Measurements from ENCODE around the gene JAG2. TPM values are rescaled to one million over a fixed set of nuclear protein-coding genes. Genes with fewer than 3 reads are reported as not detected.

Gene JAG2
- total RNA-seq, 2 experiments from 2014 or later, result 0.66 to 1.3 TPM

DNA sequence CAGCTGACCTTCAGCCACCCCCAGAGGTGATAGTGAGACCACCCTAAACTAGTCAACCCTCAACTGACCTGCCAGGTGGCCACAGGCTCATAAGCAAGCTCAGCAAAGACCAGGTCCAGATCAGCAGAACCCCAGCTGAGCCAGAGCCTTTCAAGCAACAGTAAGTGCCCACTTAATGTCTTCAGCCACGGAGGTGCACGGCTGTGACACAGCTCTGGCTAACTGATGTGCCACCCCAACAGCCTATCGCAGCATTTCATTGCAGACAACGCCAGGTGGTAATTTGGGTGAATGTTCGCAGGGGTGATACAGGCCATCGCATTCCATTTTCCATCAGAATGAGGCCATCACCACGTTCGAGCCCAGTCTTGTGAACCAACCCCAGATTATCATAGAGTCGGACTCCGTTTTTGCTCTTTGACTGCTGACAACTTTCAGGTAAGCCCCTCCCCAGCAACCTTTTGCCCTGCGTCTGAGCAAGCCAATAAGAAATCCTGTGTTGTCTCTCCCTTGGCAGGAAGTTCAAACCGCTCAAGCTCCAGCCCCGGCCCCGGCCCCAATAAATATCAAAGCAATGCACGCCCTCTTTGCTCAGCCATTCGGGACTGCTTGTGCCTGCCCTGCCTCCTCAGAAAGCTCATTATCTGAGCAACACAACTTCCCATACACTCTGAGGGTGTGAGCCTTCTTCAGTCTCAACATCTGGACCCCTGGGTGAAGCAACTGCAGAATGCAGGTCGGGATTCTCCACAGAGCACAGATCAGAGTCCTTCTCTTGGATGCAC lies 44.4 kb downstream of the JAG2 start:
- peaks cover 7% of the 10 kb centered on the region for H3K4me1 Mint-ChIP-seq (ENCODE audit: low read depth)
- H3K36me3 Mint-ChIP-seq (ENCODE audit: low read depth), result no peaks in the 10 kb centered on the region
- ChIA-PET POLR2A (no interaction called here), CTCF (no interaction called here)
- H3K4me1 ChIP-seq (ENCODE audit: insufficient read depth, low read length), result peaks cover 9% of the 10 kb centered on the region
- no peak overlapping the region for H3K27ac ChIP-seq (ENCODE audit: low read depth in 1 of 2, low read length in 2 of 2)
- H3K4me3 ChIP-seq (ENCODE audit: low read length), result no peak overlapping the region
- H3K4me3 Mint-ChIP-seq, result no peak overlapping the region
- peaks cover 4% of the 10 kb centered on the region for H3K9me3 Mint-ChIP-seq
- TF ChIP-seq, protein P1, sequence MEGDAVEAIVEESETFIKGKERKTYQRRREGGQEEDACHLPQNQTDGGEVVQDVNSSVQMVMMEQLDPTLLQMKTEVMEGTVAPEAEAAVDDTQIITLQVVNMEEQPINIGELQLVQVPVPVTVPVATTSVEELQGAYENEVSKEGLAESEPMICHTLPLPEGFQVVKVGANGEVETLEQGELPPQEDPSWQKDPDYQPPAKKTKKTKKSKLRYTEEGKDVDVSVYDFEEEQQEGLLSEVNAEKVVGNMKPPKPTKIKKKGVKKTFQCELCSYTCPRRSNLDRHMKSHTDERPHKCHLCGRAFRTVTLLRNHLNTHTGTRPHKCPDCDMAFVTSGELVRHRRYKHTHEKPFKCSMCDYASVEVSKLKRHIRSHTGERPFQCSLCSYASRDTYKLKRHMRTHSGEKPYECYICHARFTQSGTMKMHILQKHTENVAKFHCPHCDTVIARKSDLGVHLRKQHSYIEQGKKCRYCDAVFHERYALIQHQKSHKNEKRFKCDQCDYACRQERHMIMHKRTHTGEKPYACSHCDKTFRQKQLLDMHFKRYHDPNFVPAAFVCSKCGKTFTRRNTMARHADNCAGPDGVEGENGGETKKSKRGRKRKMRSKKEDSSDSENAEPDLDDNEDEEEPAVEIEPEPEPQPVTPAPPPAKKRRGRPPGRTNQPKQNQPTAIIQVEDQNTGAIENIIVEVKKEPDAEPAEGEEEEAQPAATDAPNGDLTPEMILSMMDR (IDR thresholded peaks at IDR 0.05), result no peak
- peaks cover 0 to 6% of the 10 kb centered on the region in 2 experiments for H3K27me3 ChIP-seq (ENCODE audit: control insufficient read depth in 1 of 2, insufficient read depth in 2 of 2, low read length in 2 of 2)
- DNase-seq (no peak), ATAC-seq (ENCODE audit: poor library complexity) (no peak)
- H3K36me3 ChIP-seq (ENCODE audit: insufficient read depth, low read length), result no peaks in the 10 kb centered on the region
- H3K27me3 Mint-ChIP-seq, result peaks cover 46% of the 10 kb centered on the region
- intact Hi-C loops (cut with DNase I, micrococcal nuclease), result no loop called here
- no peak overlapping the region for H3K27ac Mint-ChIP-seq
- H3K9me3 ChIP-seq (ENCODE audit: control insufficient read depth in 1 of 2, insufficient read depth in 1 of 2, low read length in 2 of 2), result peaks cover 0 to 15% of the 10 kb centered on the region in 2 experiments

- H3K36me3 ChIP-seq (ENCODE audit: insufficient read depth, low read length), result no peaks in the 10 kb centered on the region
- H3K27me3 Mint-ChIP-seq, result peaks cover 48% of the 10 kb centered on the region
- peaks cover 0 to 7% of the 10 kb centered on the region in 2 experiments for H3K27me3 ChIP-seq (ENCODE audit: control insufficient read depth in 1 of 2, insufficient read depth in 2 of 2, low read length in 2 of 2)
- DNase-seq, result no peak
- H3K4me1 ChIP-seq (ENCODE audit: insufficient read depth, low read length), result peaks cover 9% of the 10 kb centered on the region
- no peak overlapping the region for H3K27ac ChIP-seq (ENCODE audit: low read depth in 1 of 2, low read length in 2 of 2)
- intact Hi-C loops (cut with DNase I, micrococcal nuclease), result no loop called here
- H3K9me3 ChIP-seq (ENCODE audit: control insufficient read depth in 1 of 2, insufficient read depth in 1 of 2, low read length in 2 of 2), result peaks cover 0 to 15% of the 10 kb centered on the region in 2 experiments
- TF ChIP-seq, protein P1 (IDR thresholded peaks at IDR 0.05), result no peak
- ChIA-PET POLR2A (no interaction called here), CTCF (no interaction called here)
- peaks cover 4% of the 10 kb centered on the region for H3K9me3 Mint-ChIP-seq
- H3K4me3 ChIP-seq (ENCODE audit: low read length), result no peak overlapping the region
- no peak for ATAC-seq (ENCODE audit: poor library complexity)
- no peak overlapping the region for H3K27ac Mint-ChIP-seq
- no peak overlapping the region for H3K4me3 Mint-ChIP-seq
- H3K36me3 Mint-ChIP-seq (ENCODE audit: low read depth), result no peaks in the 10 kb centered on the region
- H3K4me1 Mint-ChIP-seq (ENCODE audit: low read depth), result peaks cover 7% of the 10 kb centered on the region
Observed at GRCh38 chr14:105123064-105123665, 45.4 kb downstream of the JAG2 start.

GRCh38 chr14:105120056-105120455 lies 48.5 kb downstream of the JAG2 start:
- H3K4me3 Mint-ChIP-seq, result no peak overlapping the region
- H3K36me3 Mint-ChIP-seq (ENCODE audit: low read depth), result no peaks in the 10 kb centered on the region
- H3K36me3 ChIP-seq (ENCODE audit: insufficient read depth, low read length), result no peaks in the 10 kb centered on the region
- peaks cover 0 to 15% of the 10 kb centered on the region in 2 experiments for H3K9me3 ChIP-seq (ENCODE audit: control insufficient read depth in 1 of 2, insufficient read depth in 1 of 2, low read length in 2 of 2)
- peaks cover 0 to 12% of the 10 kb centered on the region in 2 experiments for H3K27me3 ChIP-seq (ENCODE audit: control insufficient read depth in 1 of 2, insufficient read depth in 2 of 2, low read length in 2 of 2)
- H3K9me3 Mint-ChIP-seq, result peaks cover 4% of the 10 kb centered on the region
- no peak overlapping the region for H3K4me3 ChIP-seq (ENCODE audit: low read length)
- DNase-seq (no peak), ATAC-seq (ENCODE audit: poor library complexity) (no peak)
- TF ChIP-seq, protein P1 (IDR thresholded peaks at IDR 0.05), result no peak
- peaks cover 7% of the 10 kb centered on the region for H3K4me1 Mint-ChIP-seq (ENCODE audit: low read depth)
- no peak overlapping the region for H3K27ac ChIP-seq (ENCODE audit: low read depth in 1 of 2, low read length in 2 of 2)
- peaks cover 8% of the 10 kb centered on the region for H3K4me1 ChIP-seq (ENCODE audit: insufficient read depth, low read length)
- peaks cover 44% of the 10 kb centered on the region for H3K27me3 Mint-ChIP-seq
- H3K27ac Mint-ChIP-seq, result no peak overlapping the region
- POLR2A ChIA-PET, result no interaction called here
- intact Hi-C loops (cut with DNase I, micrococcal nuclease), result no loop called here
- CTCF ChIA-PET, result no interaction called here

Data from CD4-positive, alpha-beta T cell (primary cell).